ACC112 (cell line): ENCODE measurements around the gene COTL1.

Experiments used
- H2AFZ ChIP-seq: fragments of 200-600 bp; sonication (generic); one replicate; pipeline ENCODE4 v1.6.0; 2017; ENCODE audit warnings: antibody characterized with exemption, low read length; ENCODE audit not compliant: unreplicated experiment
- H3K27ac ChIP-seq: fragments of 200-600 bp; sonication (generic); 2 replicates; pipeline ENCODE4 v1.5.1; 2014; ENCODE audit warnings: low read depth, mild to moderate bottlenecking, antibody characterized with exemption, low read length, moderate library complexity
- H3K27me3 ChIP-seq: fragments of 200-600 bp; sonication (generic); 2 replicates; pipeline ENCODE4 v1.6.1; 2014; ENCODE audit warnings: mild to moderate bottlenecking, antibody characterized with exemption, low read length, moderate library complexity, mixed read lengths; ENCODE audit not compliant: insufficient read depth
- H3K36me3 ChIP-seq: fragments of 200-600 bp; sonication (generic); 2 replicates; pipeline ENCODE4 v1.6.1; 2016; ENCODE audit warnings: mild to moderate bottlenecking, antibody characterized with exemption, low read length, moderate library complexity, mixed read lengths; ENCODE audit not compliant: insufficient read depth
- H3K4me1 ChIP-seq: fragments of 200-600 bp; sonication (generic); one replicate; pipeline ENCODE4 v1.6.1; 2016; ENCODE audit warnings: low read length, mixed read lengths; ENCODE audit not compliant: insufficient read depth, unreplicated experiment, control insufficient read depth
- H3K4me3 ChIP-seq: fragments of 200-600 bp; sonication (generic); 2 replicates; pipeline ENCODE4 v1.5.1; 2014; ENCODE audit warnings: mild to moderate bottlenecking, low read depth, low read length
- H3K79me2 ChIP-seq: fragments of 200-600 bp; sonication (generic); one replicate; pipeline ENCODE4 v1.6.0; 2016; ENCODE audit warnings: low read length; ENCODE audit not compliant: control insufficient read depth, unreplicated experiment, insufficient read depth

COTL1 gene

GRCh38 chr16:84614968-84615813 lies 2.7 kb downstream of the COTL1 start:
- H2AFZ ChIP-seq, result no peak overlapping the region
- H3K79me2 ChIP-seq, result peaks cover 75% of the 10 kb centered on the region
- no peaks in the 10 kb centered on the region for H3K27me3 ChIP-seq
- H3K4me1 ChIP-seq, result peaks cover 47% of the 10 kb centered on the region
- H3K36me3 ChIP-seq, result peaks cover 19% of the 10 kb centered on the region
- peak overlapping the region; percentile 94 for H3K4me3 ChIP-seq
- no peak overlapping the region for H3K27ac ChIP-seq

GRCh38 chr16:84614623-84614967 lies 3.3 kb downstream of the COTL1 start:
- H3K27me3 ChIP-seq, result no peaks in the 10 kb centered on the region
- peaks cover 42% of the 10 kb centered on the region for H3K4me1 ChIP-seq
- H3K4me3 ChIP-seq, result peak overlapping the region; percentile 94
- peaks cover 81% of the 10 kb centered on the region for H3K79me2 ChIP-seq
- H2AFZ ChIP-seq, result no peak overlapping the region
- H3K36me3 ChIP-seq, result peaks cover 19% of the 10 kb centered on the region
- peak overlapping the region; percentile 12; the same call in 1 of the 2 replicates for H3K27ac ChIP-seq

- no peak overlapping the region for H2AFZ ChIP-seq
- H3K27me3 ChIP-seq, result no peaks in the 10 kb centered on the region
- H3K36me3 ChIP-seq, result peaks cover 19% of the 10 kb centered on the region
- H3K27ac ChIP-seq, result peak overlapping the region; percentile 12
- peak overlapping the region; percentile 94; the same call in 1 of the 2 replicates for H3K4me3 ChIP-seq
- peaks cover 37% of the 10 kb centered on the region for H3K4me1 ChIP-seq
- H3K79me2 ChIP-seq, result peaks cover 87% of the 10 kb centered on the region
Observed at GRCh38 chr16:84614073-84614459, 3.8 kb downstream of the COTL1 start.

DNA sequence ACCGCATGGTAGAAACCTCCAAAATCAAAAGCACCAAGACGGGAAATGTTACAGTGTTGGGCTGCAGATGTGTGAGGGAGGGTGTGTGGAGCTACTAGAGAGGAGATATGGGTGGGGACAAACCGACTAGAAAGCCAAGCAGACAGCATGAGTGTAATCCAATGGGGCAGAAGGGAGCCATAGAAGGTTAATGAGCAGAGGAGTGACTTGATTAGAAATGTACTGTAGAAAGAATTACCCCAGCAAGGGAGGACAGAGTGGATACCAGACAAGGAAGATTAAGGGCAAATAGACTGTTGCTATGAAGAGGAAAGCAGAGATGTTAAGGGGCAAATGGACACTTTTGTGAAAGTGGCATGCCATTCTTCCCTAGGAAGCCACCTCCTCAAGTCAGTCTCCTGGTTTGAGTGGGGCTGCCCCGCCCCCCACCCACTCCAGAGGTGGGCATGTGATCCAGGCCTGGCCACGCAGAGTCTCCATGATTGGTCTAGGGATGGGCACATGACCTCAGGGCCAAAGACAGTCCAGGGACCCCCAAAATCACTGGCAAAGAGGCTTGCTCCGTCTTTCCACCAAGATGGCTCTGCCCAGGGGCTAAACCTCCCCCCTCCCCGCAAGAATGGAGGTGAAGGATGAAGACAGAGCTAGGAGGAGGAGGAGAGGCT lies 4.3 kb downstream of the COTL1 start:
- H3K4me1 ChIP-seq, result peaks cover 33% of the 10 kb centered on the region
- peak overlapping the region; percentile 12 for H3K27ac ChIP-seq
- H3K79me2 ChIP-seq, result peaks cover 92% of the 10 kb centered on the region

DNA sequence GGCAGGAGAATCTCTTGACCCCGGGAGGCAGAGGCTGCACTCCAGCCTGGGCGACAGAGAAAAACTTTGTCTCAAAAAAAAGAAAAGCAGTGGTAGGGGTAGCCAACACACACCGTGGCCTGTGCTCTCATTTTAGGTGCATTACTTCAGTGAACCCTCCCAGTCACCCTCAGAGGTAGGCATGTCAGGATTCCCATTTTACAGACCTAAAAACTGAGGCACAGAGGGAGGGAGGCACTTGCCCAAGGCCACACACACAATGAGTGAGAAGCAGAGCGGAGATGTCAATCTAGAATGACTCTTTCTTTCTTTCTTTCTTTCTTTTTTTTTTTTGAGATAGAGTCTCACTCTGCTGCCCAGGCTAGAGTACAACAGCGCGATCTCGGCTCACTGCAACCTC lies 5.2 kb downstream of the COTL1 start:
- no peak overlapping the region for H3K4me3 ChIP-seq
- H3K27me3 ChIP-seq, result no peaks in the 10 kb centered on the region
- no peak overlapping the region for H3K27ac ChIP-seq
- peaks cover 98% of the 10 kb centered on the region for H3K79me2 ChIP-seq
- peaks cover 31% of the 10 kb centered on the region for H3K4me1 ChIP-seq
- H3K36me3 ChIP-seq, result peaks cover 25% of the 10 kb centered on the region
- H2AFZ ChIP-seq, result no peak overlapping the region

More for the DNA sequence above, 4.3 kb downstream of the COTL1 start:
- Histone ChIP-seq H3K27me3 (no peaks in the 10 kb centered on the region), H2AFZ (no peak overlapping the region), H3K4me3 (no peak overlapping the region), H3K36me3 (peaks cover 19% of the 10 kb centered on the region)

- Histone ChIP-seq H3K79me2 (peaks cover 99% of the 10 kb centered on the region), H3K36me3 (peaks cover 37% of the 10 kb centered on the region), H3K4me1 (peaks cover 30% of the 10 kb centered on the region)
Observed at GRCh38 chr16:84611041-84611440, 6.8 kb downstream of the COTL1 start.

DNA sequence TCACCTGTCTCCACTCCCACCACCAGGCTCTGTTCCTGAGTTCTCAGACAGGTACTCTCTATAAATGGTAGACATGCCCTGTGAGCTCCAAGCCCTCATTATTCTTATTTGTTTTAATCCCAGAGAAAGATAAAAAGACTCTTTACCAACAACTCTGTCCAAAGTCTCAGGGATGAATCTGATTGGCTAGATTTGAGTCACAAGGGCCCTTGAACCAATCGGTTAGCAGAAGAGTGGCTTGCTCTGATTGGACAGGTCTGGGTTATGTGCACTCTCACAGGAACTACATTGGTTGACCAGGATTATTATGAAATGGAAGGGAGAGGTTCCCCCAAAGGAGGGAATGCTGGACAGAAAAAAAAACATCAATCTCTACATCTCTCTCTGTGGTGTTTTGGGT lies 7.5 kb downstream of the COTL1 start:
- Histone ChIP-seq H2AFZ (no peak overlapping the region), H3K36me3 (peaks cover 34% of the 10 kb centered on the region), H3K79me2 (peaks cover 99% of the 10 kb centered on the region), H3K27me3 (no peaks in the 10 kb centered on the region), H3K27ac (no peak overlapping the region), H3K4me1 (peaks cover 28% of the 10 kb centered on the region), H3K4me3 (no peak overlapping the region)

More at GRCh38 chr16:84611041-84611440, 6.8 kb downstream of the COTL1 start:
- H3K27me3 ChIP-seq, result no peaks in the 10 kb centered on the region
- H3K4me3 ChIP-seq, result no peak overlapping the region
- H2AFZ ChIP-seq, result no peak overlapping the region
- no peak overlapping the region for H3K27ac ChIP-seq

- H3K27ac ChIP-seq, result no peak overlapping the region
Observed at GRCh38 chr16:84609563-84610177, 8.2 kb downstream of the COTL1 start.

DNA sequence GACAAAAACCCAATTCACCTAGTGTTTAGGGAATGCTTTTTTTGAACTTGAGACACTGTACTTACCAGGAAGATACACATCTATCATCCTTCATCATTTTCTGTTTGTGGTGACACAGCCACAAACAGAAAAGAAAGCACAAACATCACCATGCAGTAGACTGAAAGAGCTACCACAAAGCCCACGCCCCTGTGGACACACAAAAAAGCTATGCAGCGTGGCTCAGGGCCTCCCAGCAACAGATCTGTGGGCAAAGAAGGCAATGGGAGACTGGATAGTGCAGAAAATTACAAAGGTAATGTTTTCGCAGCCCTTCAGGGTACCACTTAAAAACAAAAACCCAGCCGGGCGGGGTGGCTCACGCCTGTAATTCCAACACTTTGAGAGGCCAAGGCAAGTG lies 9.6 kb downstream of the COTL1 start:
- Histone ChIP-seq H3K27ac (no peak overlapping the region), H3K4me1 (peaks cover 28% of the 10 kb centered on the region), H3K79me2 (peaks cover 90% of the 10 kb centered on the region), H2AFZ (no peak overlapping the region), H3K4me3 (no peak overlapping the region), H3K36me3 (peaks cover 34% of the 10 kb centered on the region), H3K27me3 (no peaks in the 10 kb centered on the region)

More at GRCh38 chr16:84609563-84610177, 8.2 kb downstream of the COTL1 start:
- H3K4me3 ChIP-seq, result no peak overlapping the region
- peaks cover 99% of the 10 kb centered on the region for H3K79me2 ChIP-seq
- H3K36me3 ChIP-seq, result peaks cover 34% of the 10 kb centered on the region
- H2AFZ ChIP-seq, result no peak overlapping the region
- no peaks in the 10 kb centered on the region for H3K27me3 ChIP-seq
- H3K4me1 ChIP-seq, result peaks cover 28% of the 10 kb centered on the region

GRCh38 chr16:84607694-84608093 lies 10.2 kb downstream of the COTL1 start:
- peaks cover 32% of the 10 kb centered on the region for H3K4me1 ChIP-seq
- no peak overlapping the region for H2AFZ ChIP-seq
- no peak overlapping the region for H3K27ac ChIP-seq
- peaks cover 34% of the 10 kb centered on the region for H3K36me3 ChIP-seq
- H3K27me3 ChIP-seq, result no peaks in the 10 kb centered on the region
- H3K79me2 ChIP-seq, result peaks cover 87% of the 10 kb centered on the region
- no peak overlapping the region for H3K4me3 ChIP-seq
